ENCODE results near the gene BLOC1S4.

The BLOC1S4 gene

DNA sequence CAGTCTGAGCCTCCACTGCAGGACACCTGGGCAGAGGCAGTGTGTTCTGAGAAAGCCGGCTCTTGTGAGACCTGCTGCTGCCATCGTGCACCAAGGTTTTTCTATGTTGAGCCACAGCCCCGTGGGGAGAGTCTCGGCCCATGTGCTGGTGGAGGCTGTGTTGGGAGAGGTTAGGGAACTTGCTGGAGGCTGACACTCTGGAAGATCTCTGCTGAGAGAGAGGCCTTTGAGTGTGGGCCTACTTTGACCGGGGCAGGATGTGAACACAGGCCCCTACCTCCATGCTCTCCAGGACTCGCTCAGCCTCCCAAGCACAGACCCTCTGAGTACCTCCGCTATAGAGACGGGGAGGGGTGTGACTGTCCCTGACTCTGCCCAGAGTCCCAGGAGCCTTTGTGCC, 23.6 kb upstream of the BLOC1S4 start:
- DNase-seq (ENCODE audit: low read depth in 2 of 2): no peak

DNA sequence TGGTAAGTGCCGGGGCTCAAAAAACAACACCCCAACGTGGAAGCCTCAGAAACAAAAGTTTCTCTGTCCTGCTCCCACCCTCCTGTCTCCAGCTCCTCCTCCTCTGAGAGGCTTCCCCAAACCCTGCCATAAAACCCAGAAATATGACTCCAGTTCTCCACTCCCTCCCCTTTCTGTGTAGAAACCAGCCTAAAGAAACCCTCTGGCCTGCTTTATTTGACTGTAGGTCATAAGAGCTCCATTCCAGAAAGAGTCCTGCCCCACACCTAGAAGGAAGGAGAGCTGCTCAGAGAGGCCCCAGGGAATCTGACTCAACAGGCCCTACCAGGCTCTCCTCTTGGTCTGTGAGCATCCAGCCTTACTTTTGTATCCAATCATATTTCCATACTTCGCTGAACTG, 23.2 kb upstream of the BLOC1S4 start:
- no peak for DNase-seq (ENCODE audit: low read depth in 2 of 2)

DNA sequence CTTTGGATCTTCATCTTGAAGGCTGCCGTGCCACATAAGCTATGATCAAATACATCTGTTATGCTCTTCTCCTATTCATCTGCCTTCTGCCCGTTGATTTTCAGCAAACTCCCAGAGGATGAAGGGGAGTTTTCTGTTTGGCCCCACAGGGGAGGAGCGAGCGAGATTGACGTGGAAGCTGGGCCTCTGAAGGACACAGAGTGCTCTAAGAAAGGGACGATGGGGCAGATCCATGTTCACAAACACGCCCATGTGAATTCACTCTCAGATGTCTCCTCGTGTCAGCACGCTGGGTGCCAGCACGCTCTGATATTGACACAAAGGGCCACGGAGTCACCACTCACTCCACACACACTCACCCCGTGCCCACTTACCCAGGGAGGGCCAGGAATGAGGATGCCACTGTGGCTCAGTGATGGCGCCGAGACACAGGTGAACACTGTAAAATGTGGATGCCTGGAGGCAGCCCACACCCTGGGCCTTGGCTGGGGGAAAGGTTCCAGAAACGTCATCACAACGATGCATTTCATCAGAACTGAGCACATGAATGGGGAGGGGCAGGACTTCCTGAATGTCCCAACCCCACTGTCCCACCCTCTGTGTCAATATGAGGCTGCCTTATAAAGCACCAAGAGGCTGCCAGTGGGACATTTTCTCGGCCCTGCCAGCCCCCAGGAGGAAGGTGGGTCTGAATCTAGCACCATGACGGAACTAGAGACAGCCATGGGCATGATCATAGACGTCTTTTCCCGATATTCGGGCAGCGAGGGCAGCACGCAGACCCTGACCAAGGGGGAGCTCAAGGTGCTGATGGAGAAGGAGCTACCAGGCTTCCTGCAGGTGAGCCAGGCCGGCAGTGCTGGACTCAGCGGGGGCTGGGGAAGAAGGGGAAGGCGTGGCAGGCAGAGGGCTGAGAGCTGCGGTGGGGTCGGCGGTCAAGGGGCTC, 22.5 kb upstream of the BLOC1S4 start, which contains the start of gene S100P:
S100P (plus strand) TSS at position 648 of the 946 bp plus-strand sequence; CDS start at position 703, 55 bp downstream.
- no peak for DNase-seq (ENCODE audit: low read depth in 2 of 2)

DNA sequence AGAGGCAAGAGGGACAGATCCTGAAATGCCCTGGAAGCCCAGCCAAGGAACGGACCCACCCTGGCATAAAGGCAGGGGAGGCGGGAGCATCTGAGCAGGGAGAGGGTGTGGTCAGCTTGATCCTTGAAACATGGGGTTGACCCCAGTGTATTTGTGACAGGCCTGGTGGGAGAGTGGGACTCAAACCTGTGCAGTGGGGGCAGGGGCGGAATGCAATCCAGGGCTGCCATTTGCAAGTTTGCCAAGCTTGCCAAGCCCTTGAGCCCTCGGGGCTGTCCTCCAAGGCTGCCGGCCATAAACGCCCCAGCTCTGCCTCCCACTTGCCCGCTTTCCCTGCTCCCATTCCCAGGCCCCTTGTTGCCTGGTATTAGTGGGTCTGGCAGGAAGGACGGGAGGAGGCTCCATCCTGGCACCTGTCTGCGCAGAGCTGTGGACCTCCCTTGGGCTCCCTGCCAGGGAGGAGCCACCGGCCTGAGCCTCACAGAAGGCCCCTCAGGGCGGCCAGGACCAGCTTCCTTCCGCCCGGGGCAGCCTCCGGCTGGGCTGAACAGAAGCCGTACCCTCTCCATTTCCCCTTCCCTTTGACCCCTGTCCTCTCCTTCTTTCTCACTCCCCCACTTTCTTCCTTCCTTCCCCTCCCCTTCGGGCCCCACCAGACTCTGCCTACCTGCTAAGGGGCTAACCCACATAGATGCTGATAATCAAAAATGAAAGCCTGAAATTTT, 21.6 kb upstream of the BLOC1S4 start:
- no peak for DNase-seq (ENCODE audit: low read depth in 2 of 2)

DNA sequence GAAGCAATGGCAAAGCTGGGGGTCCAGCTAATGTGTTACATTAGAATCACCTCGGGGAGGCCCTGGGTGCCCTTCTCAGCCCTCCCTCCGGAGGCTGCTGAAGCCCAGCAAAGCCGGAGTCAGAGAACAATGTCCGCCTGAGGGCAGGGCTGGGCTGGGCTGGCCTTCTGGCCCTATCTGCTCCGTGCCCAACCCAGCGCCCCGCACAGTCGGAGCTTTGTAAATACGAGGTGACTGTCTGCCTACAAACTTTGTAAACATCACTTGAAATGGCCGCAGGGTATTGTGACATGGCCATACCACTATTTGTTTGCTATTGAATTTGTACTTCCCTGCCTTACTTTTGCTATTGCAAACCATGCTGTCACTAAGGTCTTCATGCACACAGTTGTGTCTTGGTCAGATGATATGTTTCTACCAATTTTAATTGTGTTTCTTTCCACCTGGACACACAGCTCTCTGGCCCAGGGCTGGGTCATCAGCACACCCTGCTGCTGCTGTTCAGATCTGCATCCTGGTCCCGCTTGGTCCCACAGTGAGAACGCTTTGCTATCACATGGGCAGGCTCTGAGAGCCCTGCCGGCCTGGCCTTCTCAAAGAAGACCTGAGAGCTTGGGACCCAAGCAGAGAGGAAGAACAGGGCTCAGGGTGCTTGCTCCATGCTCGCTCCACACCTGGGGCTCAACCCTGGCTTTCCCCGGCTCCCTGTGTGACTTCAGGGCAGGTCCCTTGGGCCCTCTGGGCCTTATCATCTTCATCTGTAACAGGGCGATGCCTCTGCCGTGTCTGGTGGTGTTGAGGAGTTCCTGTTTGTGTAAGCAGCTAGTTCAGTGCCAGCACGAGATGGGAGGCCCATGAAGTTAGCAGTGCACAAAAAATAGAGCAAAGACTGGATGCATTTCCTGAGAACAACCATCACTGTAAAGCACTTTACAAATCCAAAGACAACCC, 20.0 kb upstream of the BLOC1S4 start:
- DNase-seq (ENCODE audit: low read depth in 2 of 2): no peak

DNA sequence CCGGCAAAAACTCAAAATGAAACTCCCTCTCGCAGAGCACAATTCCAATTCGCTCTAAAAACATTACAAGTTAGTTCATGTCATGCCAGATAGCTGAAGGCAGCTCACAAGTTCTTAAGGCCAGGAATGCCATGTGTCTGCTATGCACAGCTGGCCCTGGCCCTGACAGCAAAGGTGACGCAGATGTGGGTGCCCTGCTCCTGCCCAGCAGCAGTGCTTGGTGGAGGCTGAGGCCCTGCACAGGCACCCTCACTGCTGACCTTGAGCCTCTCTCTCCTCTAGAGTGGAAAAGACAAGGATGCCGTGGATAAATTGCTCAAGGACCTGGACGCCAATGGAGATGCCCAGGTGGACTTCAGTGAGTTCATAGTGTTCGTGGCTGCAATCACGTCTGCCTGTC, 19.4 kb upstream of the BLOC1S4 start:
- no peak for DNase-seq (ENCODE audit: low read depth in 2 of 2)

DNA sequence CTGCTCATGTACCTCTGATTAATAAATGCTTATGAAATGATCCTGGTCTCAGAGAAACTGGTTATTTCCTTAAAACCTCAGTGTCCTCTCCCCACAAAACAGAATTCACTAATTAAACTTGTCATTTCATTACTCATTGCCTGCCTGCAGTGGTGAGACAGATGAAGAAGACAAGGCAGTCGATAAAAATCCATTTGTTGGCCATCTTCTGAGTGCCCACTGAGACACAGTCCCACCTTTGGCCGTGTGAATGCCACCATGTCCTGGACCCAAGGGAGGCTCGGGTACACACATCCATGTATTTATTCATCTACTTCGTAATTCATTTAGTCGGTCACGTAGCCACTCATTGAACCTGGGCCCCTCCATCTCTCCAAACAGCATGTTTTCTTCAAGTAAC, 18.8 kb upstream of the BLOC1S4 start:
- no peak for DNase-seq (ENCODE audit: low read depth in 2 of 2)

DNA sequence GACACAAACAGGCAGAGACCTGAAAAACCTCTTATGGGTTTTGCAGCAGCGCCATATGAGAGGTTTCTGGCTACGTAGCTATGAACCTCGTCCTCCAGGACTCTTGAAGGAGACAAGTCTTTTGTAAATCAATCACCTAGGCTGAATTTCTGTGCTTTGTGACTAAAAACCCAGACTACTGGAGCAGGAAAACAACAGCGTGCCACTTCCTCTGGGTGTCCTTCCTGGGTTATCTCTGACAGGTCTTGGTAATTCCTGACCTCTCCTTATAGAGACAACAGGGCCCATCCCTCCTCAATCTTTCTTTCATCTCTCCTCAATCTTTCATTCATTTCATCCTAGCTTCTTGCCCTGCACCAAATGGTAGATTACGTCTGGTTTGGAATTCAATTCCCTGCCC, 16.6 kb upstream of the BLOC1S4 start:
- DNase-seq (ENCODE audit: low read depth in 2 of 2): no peak

DNA sequence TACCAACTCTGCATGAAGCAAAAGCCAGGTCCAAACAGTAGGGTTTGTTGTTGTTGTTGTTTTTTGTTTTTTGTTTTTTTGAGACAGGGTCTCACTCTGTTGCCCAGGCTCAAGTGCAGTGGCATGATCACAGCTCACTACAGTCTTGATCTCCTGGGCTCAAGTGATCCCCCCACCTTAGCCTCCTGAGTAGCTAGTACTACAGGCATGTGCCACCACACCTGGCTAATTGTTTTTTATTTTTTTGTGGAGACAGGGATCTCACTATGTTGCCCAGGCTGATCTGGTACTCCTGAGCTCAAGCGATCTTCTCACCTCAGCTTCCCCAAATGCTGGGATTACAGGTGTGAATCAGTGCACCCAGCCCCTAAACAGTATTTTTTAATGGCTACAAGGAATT, 16.1 kb upstream of the BLOC1S4 start:
- DNase-seq (ENCODE audit: low read depth in 2 of 2): no peak

DNA sequence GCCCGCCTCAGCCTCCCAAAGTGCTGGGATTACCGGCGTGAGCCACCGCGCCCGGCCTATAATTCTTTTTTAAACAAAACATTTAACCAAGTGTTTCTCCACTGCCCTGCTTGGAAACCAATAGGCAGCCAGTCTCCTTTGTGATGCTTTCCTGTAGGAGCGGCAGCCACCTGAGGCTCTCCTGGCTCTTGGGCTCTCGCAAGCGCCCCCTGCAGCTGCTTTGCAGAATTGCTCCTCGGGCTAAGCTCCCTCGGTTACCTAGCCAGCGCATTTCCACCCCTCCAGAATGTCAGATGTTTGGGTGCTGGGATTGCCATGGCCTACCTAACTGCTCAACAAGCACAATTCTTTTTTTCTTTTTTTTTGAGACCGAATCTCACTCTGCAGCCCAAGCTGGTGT, 14.6 kb upstream of the BLOC1S4 start:
- no peak for DNase-seq (ENCODE audit: low read depth in 2 of 2)

DNA sequence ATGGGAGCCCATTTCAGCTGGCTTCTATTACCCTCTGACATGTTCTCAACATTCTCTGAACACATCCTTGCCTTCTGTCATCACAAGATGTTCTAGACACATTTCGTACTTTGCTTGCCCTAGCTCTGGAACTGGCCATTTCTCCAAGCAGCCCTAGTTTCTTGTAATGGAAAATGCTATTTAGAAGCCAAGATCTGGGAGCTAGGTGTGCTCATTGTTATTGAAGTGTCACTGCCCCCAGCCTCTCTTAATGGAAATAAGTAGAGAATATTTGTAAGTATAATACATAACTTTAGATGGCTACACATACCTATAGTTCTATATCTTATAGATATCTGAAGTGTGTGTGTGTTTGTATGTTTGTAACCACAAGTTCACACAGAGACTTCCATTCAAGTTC, 13.2 kb upstream of the BLOC1S4 start:
- no peak for DNase-seq (ENCODE audit: low read depth in 2 of 2)

DNA sequence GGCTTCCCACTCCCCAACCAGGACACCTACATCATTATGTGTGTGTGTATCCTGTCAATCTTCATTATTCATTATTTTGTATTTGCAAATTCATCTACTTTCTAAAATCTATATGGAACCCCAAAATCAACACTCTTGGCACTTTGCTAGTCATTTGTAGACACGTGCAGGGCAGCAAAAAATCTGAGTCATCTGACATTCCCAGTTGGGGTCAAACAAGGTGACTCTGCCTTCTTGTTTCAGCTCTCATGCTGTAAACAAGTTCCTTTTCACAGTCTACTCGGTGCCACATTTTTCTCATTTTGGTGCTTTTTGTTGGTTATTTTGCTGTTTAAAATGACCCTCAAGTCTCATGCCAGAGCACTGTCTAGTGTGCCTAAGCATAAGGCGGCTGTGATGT, 12.2 kb upstream of the BLOC1S4 start:
- no peak for DNase-seq (ENCODE audit: low read depth in 2 of 2)

DNA sequence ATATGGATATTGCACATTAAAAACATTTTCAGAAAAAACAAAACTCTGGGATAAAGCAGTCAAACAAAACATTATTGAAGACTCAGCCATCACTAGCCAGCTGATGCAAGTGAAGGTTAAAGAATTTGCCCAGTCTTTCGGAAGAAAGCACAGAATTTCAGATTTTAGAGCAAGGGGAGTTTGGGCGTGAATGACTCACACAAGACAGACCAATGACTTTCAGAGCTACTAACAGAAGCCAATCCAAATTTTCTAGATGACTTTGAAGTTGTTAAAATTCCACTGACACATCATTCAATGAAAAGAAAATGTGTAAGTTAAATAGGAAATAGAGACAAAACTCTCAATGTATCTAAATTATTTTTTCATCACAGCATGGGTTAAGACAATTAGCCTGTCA, 10.3 kb upstream of the BLOC1S4 start:
- DNase-seq (ENCODE audit: low read depth in 2 of 2): no peak

DNA sequence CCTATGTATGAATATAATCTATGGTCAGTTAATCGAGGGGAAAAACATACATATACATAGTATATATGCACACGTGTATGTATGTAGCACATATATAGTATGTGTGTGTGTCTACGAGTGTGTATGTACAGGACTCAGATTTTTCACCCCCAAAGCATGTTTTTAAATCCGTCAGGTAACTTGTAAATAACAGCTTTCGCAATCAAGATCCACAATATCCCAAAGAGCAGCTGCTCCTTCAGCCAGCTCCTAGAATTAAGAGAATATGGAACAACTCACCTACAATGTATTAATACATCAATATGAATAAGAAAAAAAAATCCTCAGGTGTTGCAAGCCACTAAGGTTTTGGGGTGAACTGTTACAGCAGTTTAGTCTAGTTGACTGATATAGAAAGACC, 9.8 kb upstream of the BLOC1S4 start:
- no peak for DNase-seq (ENCODE audit: low read depth in 2 of 2)

DNA sequence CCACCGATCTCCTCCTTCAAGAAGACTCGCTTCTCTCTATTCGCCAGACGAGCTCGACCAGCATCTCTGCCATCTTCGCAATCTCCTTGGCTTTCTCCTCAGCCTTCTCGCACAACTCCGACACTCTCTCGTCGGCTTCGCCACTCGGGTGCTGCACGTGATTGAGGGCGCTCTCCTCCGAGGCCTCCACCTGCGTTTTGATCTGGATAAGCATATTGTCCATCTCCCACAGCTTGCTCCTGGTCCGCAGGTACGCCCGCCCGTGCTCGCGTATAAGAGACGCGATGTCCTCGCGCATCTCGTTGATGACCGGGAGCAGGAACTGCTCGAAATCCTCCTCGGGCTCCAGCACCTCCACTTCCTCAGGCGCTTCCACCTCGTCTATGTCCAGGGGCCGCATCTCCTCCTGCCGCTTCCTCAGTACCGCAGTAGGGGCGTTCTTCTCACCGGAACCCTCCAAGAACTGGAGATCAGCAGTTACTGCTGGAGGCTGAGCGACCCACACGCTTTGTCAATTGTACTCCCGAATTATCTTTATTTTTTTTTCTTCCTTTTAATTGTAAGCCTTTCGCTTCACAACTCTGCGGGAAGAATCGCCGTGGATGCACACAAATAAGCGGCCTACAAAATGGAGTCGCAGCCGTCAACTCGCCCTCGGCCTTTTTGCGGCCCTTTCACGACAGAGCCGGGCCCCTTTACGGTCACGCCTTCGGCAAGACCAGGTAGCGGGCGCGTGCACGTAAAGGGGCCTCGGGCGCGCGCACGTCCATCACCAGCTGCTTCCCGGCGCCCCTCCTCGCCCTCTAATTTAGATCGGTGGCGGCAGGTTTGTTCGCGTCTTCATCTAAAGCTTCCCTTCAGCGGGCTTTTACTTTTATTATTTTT, 6.5 kb upstream of the BLOC1S4 start, which contains the start of gene MRFAP1L1:
MRFAP1L1 (minus strand) TSS at position 636 of the 885 bp plus-strand sequence; CDS start at position 400, 236 bp downstream.
- peak; percentile 94 to 96 for DNase-seq (ENCODE audit: low read depth in 2 of 2)

DNA sequence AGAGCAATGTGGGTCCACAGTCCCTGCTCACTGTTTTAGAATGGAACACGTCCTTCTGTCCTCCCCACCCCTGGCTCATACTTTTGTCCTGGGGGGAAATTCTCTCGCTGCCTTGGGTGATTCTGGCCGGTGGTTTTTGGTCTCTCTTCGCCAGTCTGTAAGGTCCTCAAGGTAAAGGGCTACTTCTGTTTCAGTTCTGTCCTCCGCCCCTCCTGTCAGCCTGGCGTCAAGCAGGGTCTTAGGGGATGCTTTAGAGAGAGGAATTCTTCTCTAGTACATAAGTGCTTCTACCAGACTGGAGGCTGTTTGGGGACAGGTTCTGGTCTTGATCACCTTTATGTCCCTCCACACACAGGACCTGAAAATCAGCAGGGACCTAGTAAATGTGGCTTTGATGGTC, 5.7 kb upstream of the BLOC1S4 start:
- no peak for DNase-seq (ENCODE audit: low read depth in 2 of 2)

DNA sequence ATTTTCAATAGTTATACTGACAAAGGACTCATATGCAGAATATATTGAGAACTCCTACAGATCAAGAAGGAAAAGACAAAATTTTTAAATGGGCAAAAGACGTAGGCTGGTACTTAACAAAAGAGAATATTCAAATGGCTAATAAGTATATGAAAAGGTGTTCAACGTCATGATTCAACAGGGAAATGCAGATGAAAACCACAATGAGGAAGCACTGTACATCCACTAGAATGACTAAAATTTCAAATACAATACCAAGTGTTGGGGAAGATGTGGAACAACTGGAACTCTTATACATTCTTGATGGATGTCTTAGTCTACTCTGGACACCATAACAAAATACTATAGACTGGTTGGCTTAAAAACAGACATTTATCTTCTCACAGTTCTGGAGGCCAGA, 5.0 kb upstream of the BLOC1S4 start:
- DNase-seq (ENCODE audit: low read depth in 2 of 2): no peak

DNA sequence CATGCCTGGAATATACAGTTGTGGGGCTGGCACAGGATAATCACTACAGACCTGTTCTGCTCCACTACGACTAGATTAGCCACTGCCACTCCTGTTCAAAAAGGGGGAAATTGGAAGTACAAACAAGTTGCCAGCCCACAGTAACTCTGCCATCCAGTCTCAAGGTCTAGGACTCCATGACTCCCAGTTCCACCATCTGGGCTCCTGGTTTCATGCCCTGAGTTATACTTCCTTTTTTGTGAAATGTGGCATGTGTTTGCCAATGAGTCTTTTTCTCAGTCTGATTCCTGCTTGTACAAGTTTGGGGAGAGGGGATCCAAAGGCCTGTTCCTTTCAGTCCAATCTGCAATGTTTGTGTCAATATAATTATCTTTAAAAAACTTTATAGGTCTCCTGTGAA, 1.0 kb upstream of the BLOC1S4 start:
- no peak for DNase-seq (ENCODE audit: low read depth in 2 of 2)

DNA sequence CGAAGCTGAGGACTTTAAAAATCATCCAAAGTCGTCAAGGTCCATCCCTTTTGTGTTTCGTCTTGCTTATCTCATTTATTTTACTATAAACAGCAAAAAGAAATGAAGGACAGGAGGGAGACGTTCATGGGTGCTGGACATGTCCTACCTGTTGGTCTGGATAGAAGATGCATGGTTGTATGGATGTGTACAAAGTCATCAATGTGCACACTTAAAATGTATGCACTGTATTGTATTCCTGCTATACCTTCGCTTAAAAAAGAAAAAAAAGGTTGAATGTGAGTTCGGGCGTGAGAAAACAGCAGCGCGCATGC, 313 bp upstream of the BLOC1S4 start:
- no peak for DNase-seq (ENCODE audit: low read depth in 2 of 2)

DNA sequence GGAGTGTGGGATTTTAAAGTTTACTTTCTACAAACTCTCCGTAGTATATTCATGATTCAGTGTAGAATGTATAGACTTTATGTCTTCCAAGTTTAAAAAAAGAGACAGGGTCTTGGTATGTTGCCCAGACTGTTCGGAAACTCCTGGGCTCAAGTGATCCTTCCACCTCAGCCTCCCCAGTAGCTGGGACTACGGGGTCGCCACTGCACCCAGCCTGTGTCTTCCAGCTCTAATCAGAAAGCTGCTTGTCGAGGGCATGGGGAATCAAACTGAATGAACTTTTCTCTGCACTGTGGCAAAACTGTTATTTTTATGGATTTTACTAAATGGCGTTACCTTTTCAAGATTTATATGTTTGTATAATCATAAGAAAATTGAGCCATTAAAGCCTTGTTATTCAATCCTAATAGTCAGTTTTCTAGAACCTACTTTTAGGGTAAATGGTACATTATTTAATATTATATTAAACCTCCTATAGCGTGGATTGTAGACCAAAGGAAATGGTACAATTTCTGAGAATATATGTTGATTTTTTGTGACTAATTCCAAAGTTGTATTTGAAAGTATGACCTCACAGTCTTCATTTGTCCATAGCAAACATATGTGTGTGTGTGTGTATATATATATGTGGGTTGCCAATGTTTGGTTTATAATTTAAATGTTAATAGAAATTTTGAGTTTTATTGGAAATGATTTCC, 1.1 kb downstream of the BLOC1S4 start:
- DNase-seq (ENCODE audit: low read depth in 2 of 2): no peak
